Measurements from ENCODE around the gene TEAD4.

The TEAD4 gene

DNA sequence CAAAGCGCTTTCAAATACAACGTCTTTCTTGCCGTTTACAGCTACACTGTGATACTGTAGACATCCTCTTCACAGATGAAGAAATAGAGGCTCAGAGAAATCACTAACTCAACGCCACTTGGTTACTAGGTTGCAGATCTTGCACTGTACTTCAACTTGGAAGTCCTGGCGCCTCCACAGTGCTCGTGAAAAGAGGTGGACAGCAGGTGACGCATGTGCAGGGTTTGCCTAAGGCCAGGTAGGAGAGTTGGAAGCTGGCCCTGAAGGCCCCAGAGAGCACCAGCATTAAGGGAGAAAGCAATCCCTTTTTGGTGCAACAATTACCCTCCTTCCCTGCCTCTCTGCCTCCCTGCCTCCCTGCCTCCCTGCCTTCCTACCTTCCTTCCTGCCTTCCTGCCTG lies 95.2 kb downstream of the TEAD4 start:
- Histone ChIP-seq H3K4me3 (replicated peaks; ENCODE audit: low read depth, low read length) (no peak overlapping the region), H3K36me3 (ENCODE audit: control insufficient read depth, insufficient read depth, low read length) (no peaks in the 10 kb centered on the region), H3K27me3 (replicated peaks; ENCODE audit: control insufficient read depth, insufficient read depth, low read length) (no peaks in the 10 kb centered on the region; the same call in 1 of the 2 replicates)
- TF ChIP-seq, protein P1, sequence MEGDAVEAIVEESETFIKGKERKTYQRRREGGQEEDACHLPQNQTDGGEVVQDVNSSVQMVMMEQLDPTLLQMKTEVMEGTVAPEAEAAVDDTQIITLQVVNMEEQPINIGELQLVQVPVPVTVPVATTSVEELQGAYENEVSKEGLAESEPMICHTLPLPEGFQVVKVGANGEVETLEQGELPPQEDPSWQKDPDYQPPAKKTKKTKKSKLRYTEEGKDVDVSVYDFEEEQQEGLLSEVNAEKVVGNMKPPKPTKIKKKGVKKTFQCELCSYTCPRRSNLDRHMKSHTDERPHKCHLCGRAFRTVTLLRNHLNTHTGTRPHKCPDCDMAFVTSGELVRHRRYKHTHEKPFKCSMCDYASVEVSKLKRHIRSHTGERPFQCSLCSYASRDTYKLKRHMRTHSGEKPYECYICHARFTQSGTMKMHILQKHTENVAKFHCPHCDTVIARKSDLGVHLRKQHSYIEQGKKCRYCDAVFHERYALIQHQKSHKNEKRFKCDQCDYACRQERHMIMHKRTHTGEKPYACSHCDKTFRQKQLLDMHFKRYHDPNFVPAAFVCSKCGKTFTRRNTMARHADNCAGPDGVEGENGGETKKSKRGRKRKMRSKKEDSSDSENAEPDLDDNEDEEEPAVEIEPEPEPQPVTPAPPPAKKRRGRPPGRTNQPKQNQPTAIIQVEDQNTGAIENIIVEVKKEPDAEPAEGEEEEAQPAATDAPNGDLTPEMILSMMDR (IDR thresholded peaks at IDR 0.05; ENCODE audit: insufficient read depth, low read length, poor library complexity, severe bottlenecking): no peak
- DNase-seq (ENCODE audit: extremely low read depth, insufficient read length): no peak

DNA sequence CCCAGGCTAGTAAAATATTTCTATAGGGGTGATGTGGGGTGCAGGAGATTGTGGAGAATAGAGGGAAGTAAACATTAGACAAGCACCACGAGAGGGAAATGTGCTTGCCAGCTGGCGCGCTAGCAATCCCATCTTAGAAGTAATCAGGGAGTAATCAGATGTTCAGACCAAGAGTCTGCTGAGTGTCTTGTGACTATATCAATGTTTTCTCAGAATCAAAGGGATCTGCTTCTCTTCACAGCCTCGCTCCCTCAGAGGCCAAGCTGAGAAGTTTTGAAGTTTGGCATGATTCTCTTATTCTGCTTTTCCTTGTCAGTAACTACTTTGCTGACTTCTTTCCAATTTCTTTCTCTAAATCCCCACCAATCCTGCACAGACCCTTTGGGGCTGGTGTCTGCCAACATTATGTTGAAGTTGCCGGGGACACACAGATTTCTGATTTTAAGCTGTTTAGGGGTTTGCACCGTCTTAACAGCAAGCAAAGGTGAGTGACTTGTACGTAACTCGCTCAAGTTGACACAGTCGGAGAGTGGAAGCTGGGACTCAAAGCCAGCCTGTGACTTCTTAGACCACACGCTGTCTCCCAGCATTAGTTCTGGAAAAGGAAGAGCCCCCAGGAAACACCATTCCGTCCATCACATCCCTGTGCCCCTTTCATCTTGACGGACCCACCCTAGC lies 96.0 kb downstream of the TEAD4 start:
- TF ChIP-seq, protein P1 (IDR thresholded peaks at IDR 0.05; ENCODE audit: insufficient read depth, low read length, poor library complexity, severe bottlenecking): no peak
- H3K36me3 ChIP-seq (ENCODE audit: control insufficient read depth, insufficient read depth, low read length): no peaks in the 10 kb centered on the region
- H3K27me3 ChIP-seq (replicated peaks; ENCODE audit: control insufficient read depth, insufficient read depth, low read length): no peaks in the 10 kb centered on the region
- H3K4me3 ChIP-seq (replicated peaks; ENCODE audit: low read depth, low read length): no peak overlapping the region
- DNase-seq (ENCODE audit: extremely low read depth, insufficient read length): no peak

DNA sequence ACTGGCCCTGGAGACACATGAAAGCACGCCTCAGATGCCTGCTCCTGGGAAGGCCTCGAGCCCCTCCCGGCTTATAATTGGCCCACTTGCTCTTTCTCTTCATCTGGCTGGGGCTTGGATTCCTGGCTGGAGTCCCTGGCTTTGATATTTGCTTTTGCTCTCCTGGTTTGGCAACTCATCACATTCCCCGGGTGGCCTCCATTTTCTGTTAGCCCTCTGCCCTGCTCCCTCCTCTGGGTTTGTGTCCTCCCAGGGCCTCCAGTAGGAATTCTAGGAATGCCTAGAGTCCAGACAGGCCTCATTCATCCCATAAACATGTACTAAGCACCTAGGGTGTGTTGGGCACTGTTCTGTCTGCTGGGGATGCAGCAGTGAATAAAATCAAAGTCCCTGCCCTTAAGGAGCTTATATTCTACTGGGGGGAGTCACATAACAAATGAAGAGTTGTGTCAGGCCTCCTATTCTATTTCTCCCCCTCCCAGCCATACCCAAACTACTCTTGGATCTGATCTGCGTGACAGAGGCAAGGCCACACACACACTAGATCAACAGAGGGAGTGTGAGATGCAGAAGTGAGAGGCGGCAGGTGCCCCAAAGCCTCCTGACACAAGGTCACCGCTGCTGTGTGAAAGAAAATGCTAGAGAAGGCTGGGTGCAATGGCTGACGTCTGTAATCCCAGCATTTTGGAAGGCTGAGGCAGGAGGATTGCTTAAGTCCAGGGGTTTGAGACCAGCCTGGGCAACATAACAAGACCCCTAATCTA lies 96.7 kb downstream of the TEAD4 start:
- H3K4me3 ChIP-seq (replicated peaks; ENCODE audit: low read depth, low read length): no peak overlapping the region
- no peak for DNase-seq (ENCODE audit: extremely low read depth, insufficient read length)
- TF ChIP-seq, protein P1 (IDR thresholded peaks at IDR 0.05; ENCODE audit: insufficient read depth, low read length, poor library complexity, severe bottlenecking): no peak
- H3K27me3 ChIP-seq (replicated peaks; ENCODE audit: control insufficient read depth, insufficient read depth, low read length): no peaks in the 10 kb centered on the region
- no peaks in the 10 kb centered on the region for H3K36me3 ChIP-seq (ENCODE audit: control insufficient read depth, insufficient read depth, low read length)

DNA sequence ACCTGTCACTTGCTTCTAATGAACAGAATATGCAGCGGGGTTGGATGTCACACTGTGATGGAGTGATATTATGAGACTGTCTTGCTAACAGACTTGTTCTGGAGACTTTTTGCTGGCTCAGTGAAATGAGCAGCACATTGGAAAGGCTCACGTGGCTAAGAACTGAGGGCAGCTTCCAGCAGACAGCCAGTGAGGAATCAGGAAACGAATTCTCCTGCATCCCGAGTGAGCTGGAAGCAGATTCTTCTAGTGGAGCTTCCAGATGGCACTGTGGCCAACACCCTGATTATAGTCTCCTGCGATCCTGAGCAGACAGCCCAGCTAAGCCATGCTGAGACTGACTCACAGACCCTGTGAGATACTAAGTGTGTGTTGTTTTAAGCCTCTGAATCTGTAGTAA lies 101.9 kb downstream of the TEAD4 start:
- Histone ChIP-seq H3K36me3 (ENCODE audit: control insufficient read depth, insufficient read depth, low read length) (no peaks in the 10 kb centered on the region), H3K4me3 (replicated peaks; ENCODE audit: low read depth, low read length) (no peak overlapping the region), H3K27me3 (replicated peaks; ENCODE audit: control insufficient read depth, insufficient read depth, low read length) (no peaks in the 10 kb centered on the region)
- TF ChIP-seq, protein P1 (IDR thresholded peaks at IDR 0.05; ENCODE audit: insufficient read depth, low read length, poor library complexity, severe bottlenecking): no peak
- no peak for DNase-seq (ENCODE audit: extremely low read depth, insufficient read length)

DNA sequence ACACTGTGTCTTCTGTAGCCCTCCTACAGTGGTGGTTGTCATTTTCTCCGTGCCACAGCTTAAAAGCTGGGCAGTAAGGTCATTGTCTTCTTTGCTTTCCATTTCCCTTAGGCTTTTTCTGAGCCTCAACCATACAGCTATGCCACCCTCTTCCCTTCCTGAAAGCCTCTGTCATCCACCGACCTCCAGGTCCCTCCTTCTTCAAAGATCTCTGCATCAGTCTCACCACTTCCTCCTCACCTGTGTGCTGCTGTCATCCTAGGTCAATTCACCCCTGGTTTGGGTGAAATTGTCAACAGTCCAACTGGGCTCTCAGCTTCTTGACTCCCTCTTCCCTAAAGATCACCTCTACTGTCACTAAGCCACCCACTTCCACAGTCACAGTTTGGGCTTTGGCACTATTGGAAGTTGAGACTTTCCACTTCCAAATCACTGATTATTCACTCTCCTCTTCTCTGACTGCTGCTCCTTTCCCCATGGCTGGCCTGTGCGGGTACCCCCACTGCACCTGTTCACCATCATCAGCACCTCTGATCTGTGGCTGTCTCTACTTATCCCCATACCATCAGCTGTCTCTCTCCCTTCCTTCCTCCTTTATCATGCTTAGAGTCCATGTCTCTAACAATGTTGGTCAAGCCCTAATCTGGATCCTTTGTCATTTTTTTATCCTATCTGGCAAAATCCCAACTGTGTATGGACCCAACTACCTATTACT lies 102.5 kb downstream of the TEAD4 start:
- no peak for DNase-seq (ENCODE audit: extremely low read depth, insufficient read length)
- no peaks in the 10 kb centered on the region for H3K36me3 ChIP-seq (ENCODE audit: control insufficient read depth, insufficient read depth, low read length)
- H3K27me3 ChIP-seq (replicated peaks; ENCODE audit: control insufficient read depth, insufficient read depth, low read length): no peaks in the 10 kb centered on the region
- H3K4me3 ChIP-seq (replicated peaks; ENCODE audit: low read depth, low read length): no peak overlapping the region
- TF ChIP-seq, protein P1 (IDR thresholded peaks at IDR 0.05; ENCODE audit: insufficient read depth, low read length, poor library complexity, severe bottlenecking): no peak

All from GM06990 (cell line).